Stimulated activated CD4-positive, alpha-beta T cell treated with anti-CD3 and anti-CD28 coated beads, Interleukin-2, amount 100 ng/mL, for 48 hours (primary cell): ENCODE results near the gene ELF5.

Source experiments
- DNase-seq, 2 donors: peaks; one replicate each; pipeline ENCODE4 v3.0.0-alpha.2; 2020

The ELF5 gene

DNA sequence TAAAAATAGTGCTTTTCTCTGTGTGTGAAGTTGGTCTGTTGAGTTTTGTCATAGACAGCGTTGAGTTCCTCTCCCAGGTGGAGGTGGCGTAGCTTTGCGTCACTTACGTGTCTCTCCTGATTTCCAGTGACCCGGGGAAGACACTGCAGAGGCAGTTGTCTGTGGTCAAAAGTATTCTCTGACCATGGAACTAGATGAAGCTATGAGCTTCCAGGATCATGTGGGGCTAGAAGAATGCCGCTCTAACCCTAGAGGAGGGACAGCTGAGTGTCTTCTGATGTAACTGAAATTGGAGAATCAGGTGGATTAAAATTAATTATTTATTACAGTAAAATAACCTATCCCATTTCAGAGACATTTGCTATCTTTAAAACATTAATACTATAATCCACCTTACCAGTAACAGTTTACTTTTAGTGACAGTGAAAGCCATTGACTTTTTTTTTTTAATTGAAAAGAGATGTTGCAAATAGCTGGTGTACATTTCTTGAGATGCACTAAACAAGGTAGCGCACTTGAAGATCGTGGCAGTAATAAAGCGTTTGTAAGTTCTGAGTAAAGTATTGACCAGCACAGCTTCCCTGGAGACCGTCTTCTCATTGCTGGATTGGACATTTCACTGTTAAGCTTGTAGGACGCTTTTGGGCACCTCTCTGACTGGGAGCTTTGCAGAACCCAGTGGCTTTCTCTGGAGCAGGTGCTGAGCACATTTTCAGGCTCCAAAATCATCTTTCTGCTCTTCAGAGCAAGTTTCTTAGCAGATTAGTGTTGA is 65.2 kb downstream of the ELF5 start:
- DNase-seq = no peak

- no peak for DNase-seq
These were observed 66.5 kb downstream of the ELF5 start for GRCh38 chr11:34447044-34447443.

DNA sequence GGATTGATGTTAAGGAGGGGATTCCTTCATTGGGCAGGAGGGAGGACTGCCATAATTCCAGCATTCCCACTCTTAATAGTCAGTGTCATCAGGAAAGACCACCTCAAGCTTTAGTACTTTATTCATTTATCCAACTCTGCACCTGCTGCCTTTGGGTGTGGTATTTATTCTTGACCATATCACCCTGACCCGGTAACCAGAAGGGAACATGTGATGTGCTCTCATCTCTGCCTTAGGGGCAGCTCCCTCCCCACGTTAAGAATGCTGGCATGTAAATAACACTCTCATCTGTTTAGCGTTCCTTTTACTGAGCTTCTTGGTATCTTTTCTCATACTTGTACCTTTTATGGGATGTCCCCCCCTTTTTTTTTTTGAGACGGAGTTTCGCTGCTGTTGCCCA is 67.2 kb downstream of the ELF5 start:
- DNase-seq = no peak

- no peak for DNase-seq
These were observed 67.6 kb downstream of the ELF5 start for GRCh38 chr11:34445956-34446355.

DNA sequence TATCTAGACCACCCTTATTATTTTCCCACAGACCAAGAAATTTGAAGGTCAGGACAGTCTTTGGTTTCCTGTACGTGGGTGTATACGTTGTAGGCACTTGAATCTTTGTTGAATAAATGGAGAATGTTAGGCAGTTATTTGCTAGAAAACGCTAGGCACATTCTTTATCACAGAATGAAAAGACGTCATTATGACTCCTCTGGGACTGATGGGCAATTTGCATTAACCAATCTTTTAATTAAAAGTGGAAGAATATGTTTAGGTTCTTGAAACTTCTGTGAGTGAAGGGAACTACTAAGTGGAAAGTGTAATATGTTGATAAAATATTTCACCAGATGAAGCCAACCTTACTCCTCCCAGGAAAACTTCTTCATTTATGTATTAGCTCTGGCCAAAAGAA is 69.2 kb downstream of the ELF5 start:
- no peak for DNase-seq

GRCh38 chr11:34443136-34443535 is 70.5 kb downstream of the ELF5 start:
- DNase-seq = no peak

DNA sequence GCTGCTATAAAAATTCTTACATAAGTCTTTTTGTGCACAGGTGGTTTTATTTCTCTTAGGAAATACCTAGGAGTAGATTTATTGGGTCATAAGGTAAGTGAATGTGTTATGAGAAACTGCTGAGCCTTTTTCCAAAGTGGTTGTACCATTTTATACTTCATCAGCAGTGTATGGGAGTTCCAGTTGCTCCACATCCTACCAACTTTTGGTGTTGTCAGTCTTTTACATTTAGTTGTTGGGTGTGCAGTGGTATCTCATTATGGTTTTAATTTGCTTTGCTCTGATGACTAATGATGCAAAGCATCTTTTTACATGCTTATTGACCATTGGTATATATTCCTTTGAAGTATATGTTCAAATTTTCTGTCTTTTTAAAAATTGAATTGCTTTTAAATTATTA is 71.8 kb downstream of the ELF5 start:
- DNase-seq = no peak

DNA sequence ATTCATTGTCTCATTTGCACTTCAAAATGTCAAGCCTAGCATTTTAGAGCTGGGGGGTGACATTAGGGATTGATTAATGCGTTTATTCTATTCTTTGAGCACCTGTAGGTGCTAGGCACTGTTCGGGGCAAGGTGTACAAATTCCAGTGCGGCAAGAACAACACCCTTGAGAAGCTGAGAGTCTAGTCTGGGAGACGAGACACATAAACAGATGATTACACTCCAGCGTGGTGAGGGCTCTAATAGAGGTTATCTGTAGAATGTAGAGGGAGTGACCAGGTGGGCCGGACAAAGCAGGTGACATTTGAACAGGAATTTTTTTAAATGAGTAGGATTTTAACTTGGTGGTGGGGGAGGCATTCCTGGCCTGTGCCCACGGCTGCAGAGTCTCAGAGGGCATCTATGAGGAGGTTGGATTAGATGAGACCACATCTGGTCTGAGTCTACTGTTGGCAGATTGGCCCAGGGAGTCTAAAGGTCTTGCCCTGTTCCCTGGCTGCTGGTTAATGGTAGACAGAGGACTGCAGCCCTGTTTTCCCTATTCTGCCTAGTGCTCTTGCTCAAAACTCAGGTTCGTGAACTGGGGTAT is 73.9 kb downstream of the ELF5 start:
- DNase-seq = no peak

GRCh38 chr11:34438529-34439507 is 74.8 kb downstream of the ELF5 start, which contains the start of gene CAT:
TSS of gene CAT (plus strand) at chr11:34438934. CDS start at chr11:34439014, 80 bp downstream.
- peak; percentile 93 to 95 for DNase-seq

GRCh38 chr11:34437224-34438125 is 76.1 kb downstream of the ELF5 start:
- no peak for DNase-seq

DNA sequence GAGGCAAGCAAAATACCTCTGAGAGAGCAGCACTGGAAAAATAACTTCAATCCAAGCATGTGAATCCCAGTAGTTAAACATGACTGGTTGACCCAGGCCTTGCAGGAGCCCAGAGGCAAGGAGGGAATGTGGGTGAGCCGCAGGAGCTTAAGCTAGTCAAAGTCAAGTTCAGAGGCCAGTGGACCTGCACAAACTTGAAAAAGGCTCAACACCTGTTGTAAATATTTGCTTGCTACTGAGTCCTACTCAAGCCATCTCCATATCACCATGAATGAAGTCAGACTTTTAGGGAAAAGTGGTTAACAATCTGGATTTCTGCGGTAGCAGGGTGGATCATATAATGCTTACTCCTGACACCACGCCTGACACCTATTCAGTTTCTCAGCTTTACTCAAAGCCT is 79.7 kb downstream of the ELF5 start:
- DNase-seq = no peak

GRCh38 chr11:34432822-34433221 is 80.8 kb downstream of the ELF5 start:
- DNase-seq = no peak

DNA sequence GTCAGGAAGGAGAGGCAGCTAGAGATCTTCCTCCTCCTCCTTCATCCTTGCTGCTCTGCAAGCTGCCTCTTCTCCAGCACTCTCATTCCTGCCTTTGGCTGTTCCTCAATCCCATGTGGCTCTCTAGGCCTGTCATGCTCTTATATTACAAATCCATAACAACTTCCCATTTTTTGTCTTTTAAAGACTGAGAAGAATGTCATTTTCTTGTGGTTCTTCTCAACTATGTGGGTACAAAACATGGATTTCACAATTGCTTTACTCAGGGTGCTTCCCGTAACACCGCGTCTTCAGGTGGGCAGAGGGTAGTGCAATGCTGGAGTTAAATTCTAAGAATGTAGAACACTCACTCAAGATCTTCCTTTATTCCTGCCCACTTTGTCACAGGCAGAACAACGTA is 81.6 kb downstream of the ELF5 start:
- DNase-seq = no peak
